PFSK-1 (cell line): Measurements from ENCODE around the gene ALPK3.

Experiments
- FOXP2 ChIP-seq: optimal IDR thresholded peaks from 2 replicates; pipeline ENCODE3; 2011; ENCODE audit warnings: borderline replicate concordance, control low read depth, inconsistent platforms; ENCODE audit not compliant: insufficient read depth; ENCODE audit errors: extremely low read length, extremely low read depth
- POLR2AphosphoS5 ChIP-seq: IDR thresholded peaks from 2 replicates; pipeline ENCODE4 v1.6.1; 2012; ENCODE audit warnings: low read depth, mild to moderate bottlenecking, control low read depth, low read length, moderate library complexity
- SIN3A ChIP-seq: IDR thresholded peaks from 2 replicates; pipeline ENCODE4 v1.6.1; 2012; ENCODE audit warnings: mild to moderate bottlenecking, low read length, moderate library complexity, borderline replicate concordance; ENCODE audit not compliant: insufficient read depth
- TF ChIP-seq, protein P1 (sequence below), 2 experiments: IDR thresholded peaks; 2 replicates each; pipeline versions ENCODE4 v1.6.1 to v1.8.0; 2011 to 2012; ENCODE audit warnings: low read depth in 2 of 2, low read length in 2 of 2, control low read depth in 1 of 2, inconsistent platforms in 1 of 2, mild to moderate bottlenecking in 1 of 2, moderate library complexity in 1 of 2; ENCODE audit not compliant: insufficient read depth in 1 of 2

- TF ChIP-seq POLR2AphosphoS5 = no peak
- TF ChIP-seq SIN3A = no peak
- TF ChIP-seq, protein P1, sequence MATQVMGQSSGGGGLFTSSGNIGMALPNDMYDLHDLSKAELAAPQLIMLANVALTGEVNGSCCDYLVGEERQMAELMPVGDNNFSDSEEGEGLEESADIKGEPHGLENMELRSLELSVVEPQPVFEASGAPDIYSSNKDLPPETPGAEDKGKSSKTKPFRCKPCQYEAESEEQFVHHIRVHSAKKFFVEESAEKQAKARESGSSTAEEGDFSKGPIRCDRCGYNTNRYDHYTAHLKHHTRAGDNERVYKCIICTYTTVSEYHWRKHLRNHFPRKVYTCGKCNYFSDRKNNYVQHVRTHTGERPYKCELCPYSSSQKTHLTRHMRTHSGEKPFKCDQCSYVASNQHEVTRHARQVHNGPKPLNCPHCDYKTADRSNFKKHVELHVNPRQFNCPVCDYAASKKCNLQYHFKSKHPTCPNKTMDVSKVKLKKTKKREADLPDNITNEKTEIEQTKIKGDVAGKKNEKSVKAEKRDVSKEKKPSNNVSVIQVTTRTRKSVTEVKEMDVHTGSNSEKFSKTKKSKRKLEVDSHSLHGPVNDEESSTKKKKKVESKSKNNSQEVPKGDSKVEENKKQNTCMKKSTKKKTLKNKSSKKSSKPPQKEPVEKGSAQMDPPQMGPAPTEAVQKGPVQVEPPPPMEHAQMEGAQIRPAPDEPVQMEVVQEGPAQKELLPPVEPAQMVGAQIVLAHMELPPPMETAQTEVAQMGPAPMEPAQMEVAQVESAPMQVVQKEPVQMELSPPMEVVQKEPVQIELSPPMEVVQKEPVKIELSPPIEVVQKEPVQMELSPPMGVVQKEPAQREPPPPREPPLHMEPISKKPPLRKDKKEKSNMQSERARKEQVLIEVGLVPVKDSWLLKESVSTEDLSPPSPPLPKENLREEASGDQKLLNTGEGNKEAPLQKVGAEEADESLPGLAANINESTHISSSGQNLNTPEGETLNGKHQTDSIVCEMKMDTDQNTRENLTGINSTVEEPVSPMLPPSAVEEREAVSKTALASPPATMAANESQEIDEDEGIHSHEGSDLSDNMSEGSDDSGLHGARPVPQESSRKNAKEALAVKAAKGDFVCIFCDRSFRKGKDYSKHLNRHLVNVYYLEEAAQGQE (IDR thresholded peaks at IDR 0.05; ENCODE audit: insufficient read depth in 1 of 2, low read depth in 2 of 2, low read length in 2 of 2) = no peak
- no peak for TF ChIP-seq FOXP2
These were observed 28.7 kb upstream of the ALPK3 start for GRCh38 chr15:84788500-84788899.
